HG03520 (cell line): ENCODE data around the gene SRPK1.

ENCODE experiments used
- ATAC-seq: cut with Tn5 transposase; IDR thresholded peaks from one replicate; pipeline ENCODE4 v1.9.1; 2021; ENCODE audit warnings: mild to moderate bottlenecking, moderate library complexity; ENCODE audit not compliant: unreplicated experiment

The SRPK1 gene

DNA sequence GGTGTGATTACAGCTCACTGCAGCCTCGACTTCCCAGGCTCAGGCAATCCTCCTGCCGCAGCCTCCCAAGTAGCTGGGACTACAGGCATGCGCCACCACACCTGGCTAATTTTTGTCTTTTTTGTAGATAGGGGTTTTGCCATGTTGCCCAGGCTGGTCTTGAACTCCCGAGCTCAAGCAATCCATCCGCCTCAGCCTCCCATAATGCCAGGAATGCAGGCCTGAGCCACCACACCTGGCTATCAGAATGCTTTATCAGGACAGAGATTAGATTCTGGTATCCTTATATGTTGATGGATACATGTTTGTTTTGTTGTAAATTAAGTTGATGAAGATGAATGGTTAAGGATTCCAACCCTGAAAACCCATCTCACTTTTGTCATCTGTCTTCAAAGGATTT lies 91.6 kb downstream of the SRPK1 start:
- ATAC-seq: no peak

DNA sequence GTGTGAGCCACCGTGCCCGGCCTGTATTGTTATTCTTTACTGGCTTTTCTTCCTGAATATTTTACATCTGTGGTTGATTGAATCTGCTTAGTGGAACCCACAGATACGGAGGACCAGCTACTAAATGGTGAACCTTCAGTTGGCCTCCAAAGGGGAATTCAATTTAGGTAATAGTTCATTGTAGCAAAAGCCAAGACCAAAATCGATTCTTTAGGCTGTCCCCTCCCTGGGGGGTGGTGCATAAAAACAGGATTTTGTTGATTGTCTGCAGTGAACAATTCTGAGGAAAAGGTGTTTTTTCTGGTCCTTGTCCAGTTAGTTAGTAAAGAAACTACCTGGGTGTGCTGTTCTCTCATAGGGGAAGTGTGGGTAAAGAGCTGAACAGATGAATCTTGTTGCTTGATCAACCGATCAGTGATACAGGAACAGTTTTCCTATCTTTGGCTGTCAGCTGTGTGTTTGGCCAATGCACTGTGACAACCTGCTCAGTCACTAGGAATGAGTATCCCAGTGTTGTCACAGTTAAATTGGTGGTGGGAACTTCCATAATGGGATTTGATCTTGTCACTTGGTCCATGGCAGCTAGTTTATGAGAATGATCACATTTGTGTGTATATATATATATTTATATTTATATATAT lies 96.2 kb downstream of the SRPK1 start:
- ATAC-seq: no peak

DNA sequence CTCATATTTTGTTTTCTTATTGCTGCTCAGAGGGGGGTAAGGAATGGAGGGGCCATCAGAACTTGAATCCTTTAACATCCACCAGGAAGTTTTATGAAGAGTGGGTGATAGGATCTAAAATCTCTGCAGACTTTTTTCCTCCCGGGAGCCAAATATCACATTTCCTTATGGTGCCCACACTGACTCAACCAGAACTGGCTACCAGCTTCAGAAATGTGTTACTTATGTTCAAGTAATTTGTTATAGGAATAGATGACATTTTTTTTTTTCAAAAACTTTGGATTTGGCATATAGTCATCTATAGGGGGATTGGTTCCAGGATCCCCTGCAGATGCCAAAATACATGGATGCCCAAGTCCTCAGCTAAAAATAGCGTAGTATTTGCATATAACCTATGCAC lies 97.3 kb downstream of the SRPK1 start:
- ATAC-seq: no peak

DNA sequence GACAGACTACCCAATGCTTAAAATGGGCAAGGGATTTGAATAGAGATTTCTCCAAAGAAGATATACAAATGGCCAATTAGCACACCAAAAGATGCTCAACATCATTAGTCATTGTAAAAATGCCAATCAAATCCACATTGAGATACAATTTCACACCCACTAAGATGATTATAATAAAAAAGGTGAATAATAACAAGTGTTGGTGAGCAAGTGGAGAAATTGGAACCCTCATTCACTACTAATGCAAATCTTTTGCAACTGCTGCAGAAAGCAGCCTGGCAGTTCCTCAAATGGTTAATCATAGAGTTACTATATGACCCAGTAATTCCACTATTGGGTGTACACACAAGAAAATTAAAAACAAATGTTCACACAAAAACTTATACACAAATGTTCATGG lies 103.4 kb downstream of the SRPK1 start:
- ATAC-seq: no peak

DNA sequence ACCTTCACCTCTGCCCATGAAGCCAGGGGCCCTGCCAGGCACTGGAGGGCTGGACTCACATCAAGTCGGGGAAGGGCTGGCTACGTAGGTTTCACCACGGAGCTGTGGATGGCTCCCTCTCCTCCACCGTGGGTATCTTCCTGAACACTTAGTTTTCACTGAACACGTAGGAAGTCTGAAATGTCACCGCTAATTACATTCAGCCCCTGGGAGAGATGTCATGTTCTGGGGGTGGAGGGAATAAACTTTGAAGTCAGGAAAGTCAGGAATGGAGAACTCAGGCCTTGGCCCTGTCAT lies 109.3 kb downstream of the SRPK1 start:
- no peak for ATAC-seq

DNA sequence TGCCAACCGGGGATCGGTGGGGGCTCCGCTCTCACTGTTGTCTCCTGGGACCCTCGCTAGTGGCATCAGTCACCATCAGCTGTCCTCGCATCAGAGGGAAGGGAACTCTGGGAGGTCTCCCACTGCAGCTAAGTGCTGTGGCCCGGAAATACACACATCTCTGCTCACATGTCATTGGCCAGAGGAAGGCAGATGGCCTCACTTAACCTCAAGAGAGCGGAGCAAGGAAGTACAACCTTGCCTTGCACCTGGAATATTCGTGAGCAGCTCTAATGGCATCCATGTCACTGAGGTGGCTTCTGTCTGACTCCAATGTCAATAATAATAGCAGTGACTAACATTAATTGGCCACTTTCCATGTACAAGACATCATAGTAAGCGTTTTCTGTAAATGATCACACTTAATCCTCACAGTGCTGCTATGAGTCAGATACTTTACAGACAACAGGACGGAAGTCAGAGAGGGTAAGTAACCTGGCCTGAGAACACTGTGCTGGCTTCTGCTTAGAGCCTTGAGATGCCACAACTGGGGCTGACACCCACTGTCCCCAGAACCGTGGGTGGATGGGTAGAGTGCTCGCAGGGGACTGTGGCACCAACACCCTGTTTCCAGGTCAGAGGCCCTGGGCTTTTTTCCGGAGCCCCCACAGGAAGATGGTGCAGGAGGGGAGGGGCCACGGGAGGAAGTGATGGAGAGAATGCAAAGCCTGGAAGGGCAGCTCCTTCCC lies 109.8 kb downstream of the SRPK1 start:
- no peak for ATAC-seq

DNA sequence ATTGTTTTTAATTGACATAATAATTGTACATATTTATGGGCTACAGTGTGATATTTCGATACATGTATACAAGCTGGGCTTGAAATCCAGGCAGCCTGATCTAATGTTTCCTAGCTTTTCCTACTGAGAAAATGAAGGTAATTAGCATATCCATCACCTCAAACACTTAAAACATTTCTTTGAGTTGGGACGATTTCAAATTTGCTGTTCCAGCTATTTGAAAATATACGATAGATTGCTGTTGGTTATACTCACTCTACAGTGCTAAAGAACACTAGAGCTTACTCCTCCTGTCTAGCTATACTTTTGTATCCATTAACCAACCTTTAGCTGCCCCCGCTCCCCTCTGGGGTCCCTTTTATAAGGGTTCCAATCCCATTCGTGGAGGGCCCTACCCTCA lies 111.1 kb downstream of the SRPK1 start:
- ATAC-seq: no peak

DNA sequence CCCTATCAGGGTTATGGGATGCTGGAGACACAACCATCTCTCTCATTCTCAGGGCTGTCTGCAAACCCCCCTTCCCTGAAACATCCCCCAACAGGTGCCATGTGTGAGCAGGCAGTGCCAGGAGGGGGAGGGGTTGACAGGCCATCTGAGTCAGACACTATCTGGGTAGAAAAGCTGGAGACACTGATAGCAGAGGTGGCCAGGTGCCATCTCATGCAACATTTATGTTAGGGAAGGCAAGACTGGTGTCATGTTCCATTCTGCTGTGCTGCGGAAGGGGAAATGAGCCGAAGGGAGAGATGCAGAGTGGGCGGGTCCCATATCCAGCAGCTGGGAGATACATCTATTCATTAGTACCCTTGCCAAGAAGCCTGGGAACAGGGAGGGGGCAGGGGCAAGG lies 112.2 kb downstream of the SRPK1 start:
- no peak for ATAC-seq

DNA sequence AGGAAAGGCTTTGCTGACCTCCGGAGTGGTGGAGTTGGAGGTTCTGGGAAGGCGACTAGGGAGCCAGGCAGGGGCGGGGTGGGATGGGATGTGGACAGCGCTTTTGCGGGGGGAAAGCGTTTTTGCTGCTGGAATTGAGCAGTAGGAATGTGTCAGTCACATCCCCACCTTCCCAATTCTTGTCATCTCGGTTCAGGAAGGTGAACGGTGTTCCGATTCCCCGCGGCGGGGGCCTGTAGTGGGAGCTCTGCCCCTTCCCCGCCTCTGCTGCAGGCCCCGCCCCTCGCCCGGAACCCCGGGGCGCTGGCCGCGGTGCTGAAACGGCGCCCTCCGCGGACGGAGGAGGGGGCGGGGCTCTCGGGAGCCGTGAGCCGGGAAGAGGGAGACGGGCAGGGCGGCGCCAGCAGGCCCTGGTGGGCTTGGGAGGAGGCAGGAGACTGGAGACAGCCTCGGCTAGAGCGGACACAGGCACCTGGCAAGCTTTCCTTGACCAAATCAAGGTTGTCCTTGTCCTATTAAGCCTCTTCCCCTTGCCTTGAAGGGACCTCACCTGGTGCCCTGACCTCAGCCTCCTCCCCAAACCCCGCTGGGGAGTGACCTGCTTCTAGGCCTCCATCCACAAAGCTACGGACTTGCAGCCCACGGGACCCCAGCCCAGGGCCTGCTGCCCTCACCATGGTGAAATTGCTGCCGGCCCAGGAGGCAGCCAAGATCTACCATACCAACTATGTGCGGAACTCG lies 115.7 kb downstream of the SRPK1 start, which contains the start of gene LHFPL5:
Gene LHFPL5 (plus strand): TSS at position 357 of the 741 bp plus-strand sequence. CDS start 319 bp downstream, at position 676.
- ATAC-seq: no peak

DNA sequence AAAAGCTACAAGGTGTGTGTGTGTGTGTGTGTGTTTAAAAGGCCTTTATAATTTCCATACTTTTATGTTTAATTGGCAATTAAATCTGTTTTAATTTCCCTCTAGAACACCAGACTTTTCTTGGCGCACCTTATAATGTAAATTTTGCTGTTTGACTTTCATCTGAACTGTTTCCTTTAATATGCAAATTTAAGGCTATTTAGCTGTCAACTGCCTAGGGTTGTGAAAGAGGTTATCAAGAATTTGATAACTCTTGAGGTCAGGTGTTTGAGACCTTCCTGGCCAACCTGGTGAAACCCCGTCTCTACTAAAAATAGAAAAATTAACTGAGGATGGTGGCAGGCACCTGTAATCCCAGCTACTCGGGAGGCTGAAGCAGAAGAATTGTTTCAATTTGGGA lies 119.8 kb downstream of the SRPK1 start:
- no peak for ATAC-seq

DNA sequence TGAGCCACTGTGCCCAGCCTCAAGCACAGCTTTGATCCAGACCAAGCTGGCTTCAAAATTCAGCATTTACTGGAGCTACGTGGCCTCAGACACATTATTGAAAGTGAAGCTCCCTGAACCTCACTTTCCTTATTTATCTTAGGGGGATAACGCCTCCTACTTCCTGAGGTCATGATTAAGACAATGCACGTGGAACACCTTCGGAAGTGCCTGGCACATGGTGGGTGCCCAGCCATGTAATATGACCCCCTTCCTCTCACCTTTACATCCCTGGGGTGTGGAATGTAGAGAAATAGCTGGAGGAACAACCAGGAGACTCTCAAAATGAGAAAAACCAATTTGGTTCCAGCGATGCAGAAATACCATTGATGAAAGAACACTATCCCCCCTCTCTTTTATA lies 122.2 kb downstream of the SRPK1 start:
- ATAC-seq: no peak

DNA sequence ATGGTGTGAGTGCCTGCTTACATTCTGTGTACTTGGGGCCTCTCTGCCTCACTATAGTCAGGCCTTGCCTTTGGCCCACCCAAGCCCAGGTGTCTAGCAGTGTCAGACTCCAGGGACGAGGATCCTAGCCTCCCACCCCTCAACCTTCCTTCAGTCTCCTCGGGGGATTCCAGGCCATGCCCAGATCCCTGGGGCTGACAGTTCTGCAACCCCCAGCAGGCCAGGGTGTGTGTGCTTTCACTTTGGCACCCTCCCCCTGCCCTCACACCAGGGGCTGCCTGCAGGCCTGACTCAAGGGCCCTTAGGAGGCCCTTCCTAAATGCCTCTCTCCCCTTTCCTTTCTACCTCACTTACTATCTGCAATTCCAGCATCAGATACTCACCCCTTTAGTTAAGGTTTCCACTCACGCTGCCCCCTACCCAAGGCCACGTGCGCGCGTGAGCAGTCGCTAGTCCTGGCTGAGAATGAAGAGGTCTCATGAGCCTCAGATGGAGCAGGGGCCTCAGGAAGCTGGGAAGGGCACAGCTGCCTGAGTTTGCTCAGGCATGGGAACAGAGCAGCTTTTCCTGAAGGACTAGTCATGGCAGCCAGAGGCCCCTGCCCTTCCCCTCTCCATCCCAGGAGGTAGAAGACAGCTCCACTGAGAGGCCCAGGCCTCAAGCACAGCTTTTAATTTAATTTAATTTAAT lies 122.9 kb downstream of the SRPK1 start:
- ATAC-seq: no peak

DNA sequence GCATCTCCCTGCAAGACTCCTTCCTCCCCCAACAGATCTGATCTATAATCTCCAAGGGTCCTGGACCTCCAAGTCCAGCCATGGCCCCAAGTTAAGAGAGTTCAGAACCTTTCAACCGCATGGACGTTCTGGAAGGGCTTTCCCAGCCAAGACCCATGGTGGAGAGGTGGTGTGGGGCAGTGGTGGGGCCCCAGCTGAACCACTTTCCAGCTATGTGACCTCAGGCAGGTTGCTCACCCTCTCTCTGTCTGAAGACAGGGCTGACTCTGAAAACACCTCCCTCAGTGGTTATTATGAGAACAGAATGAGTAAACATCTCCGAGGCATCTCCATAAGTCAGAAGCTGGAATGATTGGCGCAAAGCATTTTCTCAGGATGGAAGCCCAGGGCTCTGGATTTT lies 124.7 kb downstream of the SRPK1 start:
- no peak for ATAC-seq

DNA sequence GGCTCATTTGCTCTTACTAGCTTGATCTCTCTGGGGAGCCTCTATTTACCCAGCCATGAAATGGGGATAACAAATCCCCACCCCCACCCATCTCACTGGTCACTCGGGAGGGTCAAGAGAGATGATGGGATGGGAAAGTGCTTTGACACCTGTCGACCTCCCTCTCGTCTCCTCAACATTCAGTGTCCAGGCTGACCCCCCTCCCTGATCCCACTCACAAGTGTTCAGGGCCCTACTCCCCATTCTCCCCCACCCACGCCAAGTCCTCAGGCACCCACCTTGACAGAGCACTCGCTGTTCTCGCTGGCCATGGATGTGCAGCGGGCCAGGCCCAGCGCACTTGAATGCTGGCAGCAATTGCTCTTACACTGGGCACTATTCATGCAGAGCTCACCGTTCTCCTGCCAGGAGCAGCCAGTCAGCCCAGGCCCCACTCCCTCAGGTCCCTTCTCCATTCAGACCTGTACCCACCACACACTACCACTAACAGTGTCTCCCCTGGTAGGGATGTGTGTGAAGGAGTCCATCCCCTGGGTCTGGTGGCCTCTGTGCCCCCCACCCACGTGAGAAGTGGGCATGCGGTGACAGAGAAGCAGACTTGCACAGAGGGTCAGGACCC lies 125.3 kb downstream of the SRPK1 start:
- ATAC-seq: no peak

DNA sequence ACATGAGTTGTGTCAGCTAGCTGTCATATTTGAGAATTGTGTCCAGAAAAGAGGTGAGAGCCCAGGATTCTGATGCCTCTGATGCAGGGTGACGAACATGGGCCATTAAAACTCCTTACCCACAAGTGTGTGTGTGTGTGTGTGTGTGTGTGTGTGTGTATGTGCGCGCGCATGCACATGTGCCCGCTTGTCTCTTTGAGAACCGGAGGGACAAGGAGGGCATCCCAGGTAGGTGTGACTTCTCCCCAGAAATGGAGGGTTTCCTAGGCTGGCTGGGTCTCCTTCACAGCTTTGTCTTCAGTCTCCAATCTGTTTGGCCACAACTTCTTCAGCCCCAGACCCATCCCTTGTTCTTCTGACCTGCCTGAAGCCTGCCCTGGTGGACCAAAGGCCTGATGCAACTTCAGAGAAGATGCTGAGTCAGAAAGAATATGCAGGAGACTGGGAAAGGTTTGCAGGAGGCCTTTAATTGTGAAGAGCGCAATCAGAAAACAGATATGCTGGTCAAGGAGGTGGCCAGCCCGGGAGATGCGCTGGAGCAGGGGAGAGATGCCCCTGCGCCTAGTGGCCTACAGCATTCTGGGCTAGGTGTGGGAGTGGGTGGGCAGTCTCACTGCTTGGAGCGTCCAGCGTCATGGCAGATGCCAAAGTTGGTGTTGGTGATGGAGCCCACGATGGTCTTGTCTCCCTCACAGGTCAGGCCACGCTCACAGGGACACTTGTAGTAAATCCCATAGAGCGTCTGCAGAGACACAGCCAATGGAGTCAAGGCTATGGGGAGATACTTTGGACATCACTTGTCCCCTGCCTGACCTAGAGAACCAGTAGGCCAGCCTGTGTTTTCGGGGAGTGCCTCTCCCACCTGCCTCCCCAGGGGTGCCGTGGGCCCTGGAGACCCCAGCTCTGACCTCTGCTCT lies 126.1 kb downstream of the SRPK1 start:
- no peak for ATAC-seq

DNA sequence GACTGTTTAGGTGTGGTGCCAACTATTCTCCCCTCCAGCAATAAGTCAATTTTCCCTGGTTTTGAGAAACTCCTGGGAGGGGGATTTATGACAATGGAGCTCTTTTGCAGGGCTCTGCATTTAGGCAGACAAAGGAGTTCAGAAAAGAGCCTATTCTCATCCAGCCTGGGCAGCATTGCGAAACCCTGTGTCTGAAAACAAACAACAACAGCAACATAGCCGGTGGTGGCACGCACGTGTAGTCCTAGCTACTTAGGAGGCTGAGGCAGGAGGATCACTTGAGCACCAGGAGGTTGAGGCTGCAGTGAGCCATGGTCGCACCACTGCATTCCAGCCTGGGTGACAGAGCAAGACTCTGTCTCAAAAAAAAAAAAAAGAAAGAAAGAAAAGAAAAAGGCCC lies 130.2 kb downstream of the SRPK1 start:
- ATAC-seq: no peak

DNA sequence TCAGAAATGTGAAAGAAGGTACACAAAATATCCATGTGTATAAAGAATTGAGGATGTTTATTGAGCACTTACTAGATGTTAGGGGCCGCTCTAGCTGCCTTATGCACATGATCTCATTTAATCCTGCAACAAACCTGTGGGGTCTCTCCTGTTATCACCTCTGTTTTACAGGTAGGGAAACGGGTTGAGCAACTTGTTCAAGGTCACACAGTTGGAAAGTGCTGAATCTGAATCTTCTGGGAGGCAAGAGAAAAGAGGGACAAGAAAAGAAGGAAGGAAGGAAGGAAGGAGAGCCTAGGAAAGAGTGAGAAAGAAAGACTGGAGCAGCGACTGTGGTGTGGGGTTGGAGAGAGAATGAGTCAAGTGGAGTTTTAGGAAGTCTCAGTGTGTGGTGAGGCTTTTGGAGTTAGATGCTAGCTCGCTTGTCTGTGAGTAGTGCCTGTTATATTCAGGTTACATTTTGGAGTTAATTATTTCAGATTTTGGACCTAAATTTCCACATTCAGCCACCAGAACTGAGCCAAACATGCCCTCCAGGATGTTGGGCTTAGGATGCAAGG lies 132.4 kb downstream of the SRPK1 start:
- no peak for ATAC-seq

DNA sequence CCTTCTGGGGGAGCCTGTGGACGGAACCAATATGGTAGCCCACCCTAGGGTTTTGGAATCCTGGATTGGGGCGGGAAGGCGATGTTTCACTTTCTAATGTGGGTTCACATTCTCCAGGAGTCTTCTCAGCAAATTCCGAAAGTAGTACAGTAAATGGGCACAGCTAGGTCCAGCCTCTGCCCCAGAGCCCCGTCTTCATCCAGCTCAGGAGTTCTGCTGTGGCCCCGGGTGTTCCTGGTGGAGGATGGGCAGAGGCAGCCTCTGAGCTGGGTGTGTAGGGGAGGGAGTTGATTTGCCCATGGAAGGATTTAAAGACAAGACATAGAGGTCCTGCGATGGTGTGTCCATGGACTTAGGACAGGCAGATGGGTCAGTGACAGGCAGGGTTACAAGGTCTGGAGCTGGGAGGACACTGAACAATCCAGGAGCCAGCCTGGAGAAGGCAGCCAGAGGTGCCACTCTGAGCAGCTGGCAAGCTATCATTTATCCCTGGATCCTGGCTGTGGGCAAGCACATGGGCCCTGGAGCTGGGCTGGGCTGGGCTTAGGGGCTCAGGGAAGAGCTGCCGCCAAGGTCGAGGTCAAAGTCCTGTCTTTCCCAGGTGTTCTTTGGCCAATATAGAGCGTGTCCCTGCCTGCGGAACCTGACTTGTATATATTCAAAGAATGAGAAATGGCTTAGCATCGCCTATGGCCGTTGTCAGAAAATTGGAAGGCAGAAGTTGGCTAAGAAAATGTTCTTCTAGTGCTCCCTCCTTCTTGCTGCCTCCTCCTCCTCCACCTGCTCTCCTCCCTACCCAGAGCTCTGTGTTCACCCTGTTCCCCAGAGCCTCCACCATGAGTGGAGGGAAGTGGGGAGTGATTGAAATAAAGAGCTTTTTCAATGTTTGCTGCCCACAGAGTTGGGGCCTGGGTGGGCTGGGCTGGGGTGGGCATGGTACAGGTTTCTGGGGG lies 133.4 kb downstream of the SRPK1 start:
- ATAC-seq: no peak

DNA sequence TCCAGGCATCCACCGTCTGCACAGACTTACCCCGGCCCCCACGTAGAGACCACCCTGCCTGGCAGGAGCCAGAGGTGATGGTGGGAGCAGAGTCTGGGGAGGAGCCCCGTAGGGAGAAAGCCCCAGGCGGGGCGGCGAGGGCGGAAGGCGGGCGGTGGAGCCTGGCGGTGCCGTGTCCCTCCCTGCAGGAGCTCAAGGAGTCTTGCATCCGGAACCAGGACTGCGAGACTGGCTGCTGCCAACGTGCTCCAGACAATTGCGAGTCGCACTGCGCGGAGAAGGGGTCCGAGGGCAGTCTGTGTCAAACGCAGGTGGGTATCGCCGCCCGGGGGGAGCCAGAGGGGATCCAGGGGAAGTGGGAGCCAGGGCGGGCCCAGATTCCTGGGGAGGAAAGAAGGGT lies 134.1 kb downstream of the SRPK1 start:
- no peak for ATAC-seq
